Mesothelial cell of epicardium (in vitro differentiated cells): ENCODE measurements around the gene SNX9. TPM values are rescaled to one million over a fixed set of nuclear protein-coding genes. Genes with fewer than 3 reads are reported as not detected.

Experiments
- DNase-seq, 2 experiments: peaks; one replicate each; pipeline ENCODE4 v3.0.0; 2021; ENCODE audit warnings: low spot score in 2 of 2; ENCODE audit not compliant: unreplicated experiment in 2 of 2
- H3K27ac Mint-ChIP-seq: 2 replicates; pipeline ENCODE4 v1.8.0; 2021; ENCODE audit warnings: mixed read lengths
- H3K27me3 Mint-ChIP-seq: 2 replicates; pipeline ENCODE4 v1.8.0; 2021; ENCODE audit warnings: low read depth, mixed read lengths
- H3K36me3 Mint-ChIP-seq: 2 replicates; pipeline ENCODE4 v1.8.0; 2021; ENCODE audit warnings: mixed read lengths
- H3K4me1 Mint-ChIP-seq: 2 replicates; pipeline ENCODE4 v1.8.0; 2021; ENCODE audit warnings: mixed read lengths
- H3K4me3 Mint-ChIP-seq: 2 replicates; pipeline ENCODE4 v1.8.0; 2021; ENCODE audit warnings: mild to moderate bottlenecking, moderate library complexity, mixed read lengths
- H3K9me3 Mint-ChIP-seq: 2 replicates; pipeline ENCODE4 v1.8.0; 2021; ENCODE audit warnings: mixed read lengths
- total RNA-seq: library from RNA; stranded (reverse); gene quantifications from 3 replicates; pipeline ENCODE4 v1.2.1, GENCODE V29; 2021
- TF ChIP-seq, protein P1 (sequence below): fragments of 200-600 bp; sonication (generic); IDR thresholded peaks from one replicate; pipeline ENCODE4 v1.5.0; 2021; ENCODE audit warnings: antibody characterized with exemption; ENCODE audit not compliant: unreplicated experiment

SNX9 gene
- total RNA-seq, 1 donor from 2014 or later, result 23.1 TPM

DNA sequence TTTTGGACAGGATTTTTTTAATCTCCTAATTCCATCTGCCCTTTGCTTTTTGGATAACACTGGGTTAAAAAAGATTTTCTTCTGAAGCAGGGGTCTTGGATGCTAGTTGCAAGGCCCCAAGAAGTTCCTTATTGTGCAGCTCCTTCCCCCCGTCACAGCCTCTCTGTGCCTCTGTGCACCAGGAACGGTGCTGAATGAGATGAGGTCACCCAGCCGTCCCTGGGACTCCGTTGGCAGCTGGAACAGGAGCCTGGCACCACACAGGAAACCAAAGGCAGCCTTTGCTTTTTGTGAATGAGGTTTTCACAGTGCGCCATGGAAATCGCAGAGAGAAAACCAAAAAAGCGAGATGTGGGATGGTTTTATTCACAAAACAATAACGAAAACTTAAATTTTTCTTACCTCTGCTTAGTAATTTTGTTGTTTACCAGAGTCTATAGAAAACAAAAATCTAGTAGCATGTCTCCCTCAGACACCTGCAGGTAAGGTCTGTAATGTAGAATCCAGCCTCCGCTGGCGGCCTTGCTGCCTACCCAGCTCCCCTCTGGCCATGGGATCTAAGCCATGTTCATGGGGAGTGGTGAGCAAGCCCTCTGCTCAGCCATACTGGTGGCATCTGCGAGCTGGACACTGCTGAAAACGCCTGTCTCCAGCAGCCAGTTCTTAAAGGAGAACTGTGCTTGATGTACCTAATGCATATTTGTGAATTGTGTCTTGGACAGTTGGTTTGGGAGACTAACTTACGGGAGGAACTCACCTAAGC, 118.2 kb downstream of the SNX9 start:
- Mint-ChIP-seq H3K27ac (no peak overlapping the region), H3K4me3 (no peak overlapping the region), H3K27me3 (no peaks in the 10 kb centered on the region), H3K4me1 (no peaks in the 10 kb centered on the region), H3K9me3 (no peaks in the 10 kb centered on the region), H3K36me3 (peaks cover 49% of the 10 kb centered on the region)
- DNase-seq, result no peak
- TF ChIP-seq, protein P1, sequence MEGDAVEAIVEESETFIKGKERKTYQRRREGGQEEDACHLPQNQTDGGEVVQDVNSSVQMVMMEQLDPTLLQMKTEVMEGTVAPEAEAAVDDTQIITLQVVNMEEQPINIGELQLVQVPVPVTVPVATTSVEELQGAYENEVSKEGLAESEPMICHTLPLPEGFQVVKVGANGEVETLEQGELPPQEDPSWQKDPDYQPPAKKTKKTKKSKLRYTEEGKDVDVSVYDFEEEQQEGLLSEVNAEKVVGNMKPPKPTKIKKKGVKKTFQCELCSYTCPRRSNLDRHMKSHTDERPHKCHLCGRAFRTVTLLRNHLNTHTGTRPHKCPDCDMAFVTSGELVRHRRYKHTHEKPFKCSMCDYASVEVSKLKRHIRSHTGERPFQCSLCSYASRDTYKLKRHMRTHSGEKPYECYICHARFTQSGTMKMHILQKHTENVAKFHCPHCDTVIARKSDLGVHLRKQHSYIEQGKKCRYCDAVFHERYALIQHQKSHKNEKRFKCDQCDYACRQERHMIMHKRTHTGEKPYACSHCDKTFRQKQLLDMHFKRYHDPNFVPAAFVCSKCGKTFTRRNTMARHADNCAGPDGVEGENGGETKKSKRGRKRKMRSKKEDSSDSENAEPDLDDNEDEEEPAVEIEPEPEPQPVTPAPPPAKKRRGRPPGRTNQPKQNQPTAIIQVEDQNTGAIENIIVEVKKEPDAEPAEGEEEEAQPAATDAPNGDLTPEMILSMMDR, result no peak

DNA sequence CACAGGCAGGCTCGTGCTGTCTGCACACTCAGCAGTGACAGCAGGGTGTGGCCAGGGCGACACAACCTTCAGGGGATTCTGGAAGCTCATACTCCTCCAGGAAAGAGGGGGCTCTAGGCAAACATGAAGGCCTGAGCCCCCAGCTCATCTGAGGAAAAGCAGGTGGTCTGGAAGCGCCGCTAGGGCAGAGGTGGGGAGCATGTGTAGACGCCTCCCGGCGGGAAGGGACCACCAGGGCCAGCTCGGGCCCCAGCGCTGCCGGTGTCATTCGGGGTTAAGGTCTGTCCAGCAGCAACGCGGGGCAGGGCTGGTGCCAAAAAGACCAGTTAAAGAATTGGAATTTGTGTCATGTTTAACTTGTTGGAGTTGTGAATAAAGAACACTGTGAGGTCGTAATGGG, 119.3 kb downstream of the SNX9 start:
- no peaks in the 10 kb centered on the region for H3K27me3 Mint-ChIP-seq
- no peak overlapping the region for H3K4me3 Mint-ChIP-seq
- no peak for DNase-seq
- H3K27ac Mint-ChIP-seq, result no peak overlapping the region
- TF ChIP-seq, protein P1, result no peak
- H3K4me1 Mint-ChIP-seq, result no peaks in the 10 kb centered on the region
- peaks cover 58% of the 10 kb centered on the region for H3K36me3 Mint-ChIP-seq
- no peaks in the 10 kb centered on the region for H3K9me3 Mint-ChIP-seq

DNA sequence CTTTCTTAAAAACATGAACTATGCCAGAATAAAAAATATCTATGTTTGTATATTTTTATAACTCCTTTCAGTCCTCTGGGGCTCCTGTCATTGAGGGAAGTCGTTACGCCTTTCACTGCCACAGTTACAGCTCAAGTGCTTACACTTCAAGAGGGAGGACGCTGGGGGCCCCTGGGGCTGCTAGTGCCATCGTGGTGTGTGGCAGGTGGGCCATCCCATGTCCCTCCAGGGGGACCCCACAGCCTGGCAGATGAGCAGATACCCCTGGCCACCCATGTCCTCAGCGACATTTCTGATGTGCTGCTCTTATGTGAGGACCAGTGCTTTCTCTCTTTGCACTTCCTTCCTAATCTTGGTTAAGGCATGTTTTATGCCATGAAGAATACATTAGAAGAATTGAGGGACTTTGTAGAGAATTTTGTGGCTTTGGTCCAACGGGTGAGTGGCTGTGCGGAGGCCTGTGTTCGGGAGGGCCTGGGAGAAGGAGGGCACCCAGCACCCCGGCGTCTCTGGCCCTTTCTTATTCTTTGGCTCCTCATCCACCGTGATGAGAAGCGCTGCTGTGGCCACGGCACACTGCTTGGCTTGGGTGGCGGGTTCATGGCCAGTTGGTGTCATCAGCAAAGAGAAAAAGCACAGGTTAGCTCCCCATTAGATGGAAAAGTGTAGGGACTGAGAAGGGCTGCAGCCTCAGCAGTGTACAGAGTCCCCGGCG, 120.4 kb downstream of the SNX9 start:
- no peaks in the 10 kb centered on the region for H3K4me1 Mint-ChIP-seq
- H3K36me3 Mint-ChIP-seq, result peaks cover 65% of the 10 kb centered on the region
- peaks cover 4% of the 10 kb centered on the region for H3K9me3 Mint-ChIP-seq
- H3K4me3 Mint-ChIP-seq, result no peak overlapping the region
- TF ChIP-seq, protein P1, result no peak
- no peak for DNase-seq
- H3K27ac Mint-ChIP-seq, result no peak overlapping the region
- no peaks in the 10 kb centered on the region for H3K27me3 Mint-ChIP-seq

DNA sequence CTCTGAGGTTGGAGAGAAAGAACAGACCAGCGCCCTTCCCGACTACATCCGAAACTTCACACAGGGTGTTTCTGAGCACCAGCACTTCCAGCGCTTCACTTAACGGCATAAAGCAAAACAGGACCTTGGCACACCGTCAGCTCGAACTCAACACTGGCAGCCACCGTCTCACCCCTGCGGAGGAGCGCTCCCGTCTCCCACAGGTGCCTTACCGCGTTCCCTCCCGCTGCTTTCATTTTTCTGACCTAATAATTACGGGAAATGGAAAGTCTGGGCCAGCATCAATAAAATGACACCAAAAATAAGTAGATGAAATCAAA, 120.9 kb downstream of the SNX9 start:
- Mint-ChIP-seq H3K36me3 (peaks cover 68% of the 10 kb centered on the region), H3K27ac (no peak overlapping the region), H3K4me3 (no peak overlapping the region), H3K9me3 (peaks cover 9% of the 10 kb centered on the region), H3K4me1 (no peaks in the 10 kb centered on the region), H3K27me3 (no peaks in the 10 kb centered on the region)
- TF ChIP-seq, protein P1, result no peak
- no peak for DNase-seq

DNA sequence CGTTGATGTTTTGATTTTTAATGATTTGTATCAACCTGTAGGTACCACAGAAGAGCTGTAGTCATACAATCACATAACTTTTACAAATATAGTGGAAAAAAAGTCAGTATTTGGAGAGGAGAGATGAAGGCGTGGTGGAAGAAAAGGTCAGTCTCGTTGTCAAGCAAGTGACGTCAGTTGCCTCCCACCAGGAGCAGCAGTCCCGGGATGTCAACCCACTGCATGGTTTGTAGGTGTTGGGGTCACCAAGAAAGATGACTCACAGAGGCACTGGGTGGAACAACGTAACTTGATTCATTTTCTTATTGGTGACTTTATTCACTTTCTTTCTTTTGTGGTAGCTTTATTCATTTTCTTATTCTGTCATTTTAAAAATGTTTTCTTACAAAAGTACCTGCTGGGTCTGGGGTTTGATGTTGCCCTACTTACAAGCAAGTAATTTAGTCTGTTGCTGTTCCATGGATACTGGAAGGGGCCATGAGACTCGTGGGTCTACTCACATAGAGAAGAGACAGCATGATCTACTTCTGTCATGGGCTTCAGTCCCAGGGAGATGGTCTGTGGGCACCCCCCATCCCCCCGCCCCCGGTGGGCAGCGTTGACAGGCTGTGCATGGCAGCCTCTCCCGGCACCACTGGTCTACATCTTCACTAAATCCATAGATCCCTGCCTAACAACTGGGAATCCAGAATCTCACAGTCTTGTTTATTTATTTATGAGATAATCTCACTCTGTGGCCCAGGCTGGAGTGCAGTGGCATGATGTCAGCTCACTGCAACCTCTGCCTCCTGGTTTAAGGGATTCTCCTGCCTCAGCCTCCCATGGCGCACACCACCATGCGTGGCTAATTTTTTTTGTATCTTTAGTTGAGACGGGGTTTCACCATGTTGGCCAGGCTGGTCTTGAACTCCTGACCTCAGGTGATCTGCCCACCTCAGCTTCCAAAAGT, 122.2 kb downstream of the SNX9 start:
- Mint-ChIP-seq H3K4me1 (no peaks in the 10 kb centered on the region), H3K4me3 (no peak overlapping the region), H3K9me3 (peaks cover 23% of the 10 kb centered on the region), H3K36me3 (peaks cover 68% of the 10 kb centered on the region), H3K27me3 (no peaks in the 10 kb centered on the region), H3K27ac (no peak overlapping the region)
- DNase-seq, result no peak
- TF ChIP-seq, protein P1, result no peak
